Uterus (tissue), 2 donors: ENCODE data around the gene SETDB2.

Source experiments
- CTCF ChIP-seq, 4 experiments: fragments of 200-600 bp in 2 of 4; fragments of 450-650 bp in 2 of 4; sonication (generic) in 2 of 4; IDR thresholded peaks; one replicate each; pipeline ENCODE4 v1.5.1; 2016 to 2019; ENCODE audit warnings: antibody characterized with exemption in 4 of 4, mild to moderate bottlenecking in 2 of 4, moderate library complexity in 1 of 4
- POLR2A ChIP-seq, 2 donors: fragments of 450-650 bp; IDR thresholded peaks; one replicate each; pipeline ENCODE4 v1.6.1; 2016; ENCODE audit warnings: antibody characterized with exemption in 2 of 2, mild to moderate bottlenecking in 1 of 2, moderate library complexity in 1 of 2

- TF ChIP-seq POLR2A (IDR thresholded peaks at IDR 0.05) (no peak), CTCF (IDR thresholded peaks at IDR 0.05) (no peak)
These were observed 32.5 kb downstream of the SETDB2 start for GRCh38 chr13:49476529-49476928.
